ENCODE data around the gene NOXO1. TPM values are rescaled to one million over a fixed set of nuclear protein-coding genes. Genes with fewer than 3 reads are reported as not detected.

Gene NOXO1
- total and polyA plus RNA-seq, 9 of the 15 experiments (the other 6 are each of a cell fraction or from before 2014, with no cell fraction given) = not detected

DNA sequence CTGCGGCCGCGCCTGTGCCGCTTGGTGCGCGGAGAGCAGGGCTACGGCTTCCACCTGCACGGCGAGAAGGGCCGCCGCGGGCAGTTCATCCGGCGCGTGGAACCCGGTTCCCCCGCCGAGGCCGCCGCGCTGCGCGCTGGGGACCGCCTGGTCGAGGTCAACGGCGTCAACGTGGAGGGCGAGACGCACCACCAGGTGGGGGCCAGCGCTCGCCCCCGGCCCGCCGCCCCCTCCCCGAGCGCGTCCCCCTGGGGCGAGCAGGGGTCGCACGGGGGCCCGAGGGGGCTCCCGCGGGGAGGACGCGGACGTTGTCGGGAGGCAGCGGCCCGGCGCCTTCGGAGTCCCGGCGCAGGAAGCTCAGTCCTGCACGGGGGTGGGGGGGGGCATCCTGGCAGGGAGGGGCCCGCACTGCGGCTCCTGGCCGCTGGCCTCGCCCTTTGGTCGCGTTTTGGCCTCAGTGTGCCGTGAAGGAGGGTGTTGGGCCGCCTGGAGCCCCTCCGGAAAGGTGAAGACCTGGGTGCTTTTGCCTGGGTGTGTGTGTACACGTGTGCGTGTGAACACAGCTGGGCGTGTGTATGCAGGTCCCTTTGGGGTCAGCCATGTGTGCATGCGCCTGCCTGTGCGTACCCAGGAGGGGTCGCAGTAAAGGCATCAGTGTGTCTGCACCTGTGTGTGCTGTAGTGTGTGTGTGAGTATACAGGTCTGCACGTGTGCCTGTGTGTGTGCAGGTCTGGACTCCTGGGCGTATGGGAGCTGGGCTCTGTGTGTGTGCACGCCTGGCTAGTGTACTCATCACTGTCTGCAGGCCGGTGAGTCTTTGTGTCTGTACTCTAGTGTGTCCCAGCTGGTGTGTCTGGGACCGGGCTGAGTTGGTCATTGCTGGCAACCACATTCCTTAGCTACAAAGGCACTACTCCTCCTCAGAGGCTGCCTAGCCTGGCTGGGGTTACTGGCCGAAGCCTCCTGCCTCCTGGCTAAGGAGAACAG lies 46.0 kb upstream of the NOXO1 start (continued):
- TF ChIP-seq, protein P1, sequence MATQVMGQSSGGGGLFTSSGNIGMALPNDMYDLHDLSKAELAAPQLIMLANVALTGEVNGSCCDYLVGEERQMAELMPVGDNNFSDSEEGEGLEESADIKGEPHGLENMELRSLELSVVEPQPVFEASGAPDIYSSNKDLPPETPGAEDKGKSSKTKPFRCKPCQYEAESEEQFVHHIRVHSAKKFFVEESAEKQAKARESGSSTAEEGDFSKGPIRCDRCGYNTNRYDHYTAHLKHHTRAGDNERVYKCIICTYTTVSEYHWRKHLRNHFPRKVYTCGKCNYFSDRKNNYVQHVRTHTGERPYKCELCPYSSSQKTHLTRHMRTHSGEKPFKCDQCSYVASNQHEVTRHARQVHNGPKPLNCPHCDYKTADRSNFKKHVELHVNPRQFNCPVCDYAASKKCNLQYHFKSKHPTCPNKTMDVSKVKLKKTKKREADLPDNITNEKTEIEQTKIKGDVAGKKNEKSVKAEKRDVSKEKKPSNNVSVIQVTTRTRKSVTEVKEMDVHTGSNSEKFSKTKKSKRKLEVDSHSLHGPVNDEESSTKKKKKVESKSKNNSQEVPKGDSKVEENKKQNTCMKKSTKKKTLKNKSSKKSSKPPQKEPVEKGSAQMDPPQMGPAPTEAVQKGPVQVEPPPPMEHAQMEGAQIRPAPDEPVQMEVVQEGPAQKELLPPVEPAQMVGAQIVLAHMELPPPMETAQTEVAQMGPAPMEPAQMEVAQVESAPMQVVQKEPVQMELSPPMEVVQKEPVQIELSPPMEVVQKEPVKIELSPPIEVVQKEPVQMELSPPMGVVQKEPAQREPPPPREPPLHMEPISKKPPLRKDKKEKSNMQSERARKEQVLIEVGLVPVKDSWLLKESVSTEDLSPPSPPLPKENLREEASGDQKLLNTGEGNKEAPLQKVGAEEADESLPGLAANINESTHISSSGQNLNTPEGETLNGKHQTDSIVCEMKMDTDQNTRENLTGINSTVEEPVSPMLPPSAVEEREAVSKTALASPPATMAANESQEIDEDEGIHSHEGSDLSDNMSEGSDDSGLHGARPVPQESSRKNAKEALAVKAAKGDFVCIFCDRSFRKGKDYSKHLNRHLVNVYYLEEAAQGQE (IDR thresholded peaks at IDR 0.05; ENCODE audit: borderline replicate concordance) = peak; percentile 18; the same call in 1 of the 2 replicates
- TF ChIP-seq, protein P1 (CRISPR knock-in tag; IDR thresholded peaks at IDR 0.05; ENCODE audit: low read depth) = no peak
- TF ChIP-seq PHF8 (IDR thresholded peaks at IDR 0.05; ENCODE audit: borderline replicate concordance, low read length) (peak; percentile 44; the same call in 1 of the 2 replicates), NRF1 (conservative IDR thresholded peaks at IDR 0.05 in 1 of 2, IDR thresholded peaks at IDR 0.05 in 1 of 2) (peak in 1 of 2 experiments; percentile 54; a peak in 2 of 4 replicates), ZNF551 (CRISPR knock-in tag; IDR thresholded peaks at IDR 0.05) (no peak), ZNF77 (CRISPR knock-in tag; IDR thresholded peaks at IDR 0.05) (no peak), SMARCE1 (IDR thresholded peaks at IDR 0.05) (peak; percentile 28; the same call in 1 of the 2 replicates), ZNF830 (CRISPR knock-in tag; IDR thresholded peaks at IDR 0.05) (no peak), RBBP5 (IDR thresholded peaks at IDR 0.05; ENCODE audit: borderline replicate concordance, insufficient read depth, low read length, poor library complexity, severe bottlenecking) (peak; percentile 54), DACH1 (IDR thresholded peaks at IDR 0.05; ENCODE audit: partially characterized antibody) (no peak), CTBP1 (IDR thresholded peaks at IDR 0.05; ENCODE audit: borderline replicate concordance) (peak; percentile 21; the same call in 1 of the 2 replicates), LEF1 (IDR thresholded peaks at IDR 0.05) (no peak), SRSF3 (IDR thresholded peaks at IDR 0.05; ENCODE audit: insufficient read depth, low read length) (no peak)
- TF ChIP-seq, protein P2, sequence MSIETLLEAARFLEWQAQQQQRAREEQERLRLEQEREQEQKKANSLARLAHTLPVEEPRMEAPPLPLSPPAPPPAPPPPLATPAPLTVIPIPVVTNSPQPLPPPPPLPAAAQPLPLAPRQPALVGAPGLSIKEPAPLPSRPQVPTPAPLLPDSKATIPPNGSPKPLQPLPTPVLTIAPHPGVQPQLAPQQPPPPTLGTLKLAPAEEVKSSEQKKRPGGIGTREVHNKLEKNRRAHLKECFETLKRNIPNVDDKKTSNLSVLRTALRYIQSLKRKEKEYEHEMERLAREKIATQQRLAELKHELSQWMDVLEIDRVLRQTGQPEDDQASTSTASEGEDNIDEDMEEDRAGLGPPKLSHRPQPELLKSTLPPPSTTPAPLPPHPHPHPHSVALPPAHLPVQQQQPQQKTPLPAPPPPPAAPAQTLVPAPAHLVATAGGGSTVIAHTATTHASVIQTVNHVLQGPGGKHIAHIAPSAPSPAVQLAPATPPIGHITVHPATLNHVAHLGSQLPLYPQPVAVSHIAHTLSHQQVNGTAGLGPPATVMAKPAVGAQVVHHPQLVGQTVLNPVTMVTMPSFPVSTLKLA (conservative IDR thresholded peaks at IDR 0.05) = peak; percentile 80 to 87
- TF ChIP-seq, protein P3, sequence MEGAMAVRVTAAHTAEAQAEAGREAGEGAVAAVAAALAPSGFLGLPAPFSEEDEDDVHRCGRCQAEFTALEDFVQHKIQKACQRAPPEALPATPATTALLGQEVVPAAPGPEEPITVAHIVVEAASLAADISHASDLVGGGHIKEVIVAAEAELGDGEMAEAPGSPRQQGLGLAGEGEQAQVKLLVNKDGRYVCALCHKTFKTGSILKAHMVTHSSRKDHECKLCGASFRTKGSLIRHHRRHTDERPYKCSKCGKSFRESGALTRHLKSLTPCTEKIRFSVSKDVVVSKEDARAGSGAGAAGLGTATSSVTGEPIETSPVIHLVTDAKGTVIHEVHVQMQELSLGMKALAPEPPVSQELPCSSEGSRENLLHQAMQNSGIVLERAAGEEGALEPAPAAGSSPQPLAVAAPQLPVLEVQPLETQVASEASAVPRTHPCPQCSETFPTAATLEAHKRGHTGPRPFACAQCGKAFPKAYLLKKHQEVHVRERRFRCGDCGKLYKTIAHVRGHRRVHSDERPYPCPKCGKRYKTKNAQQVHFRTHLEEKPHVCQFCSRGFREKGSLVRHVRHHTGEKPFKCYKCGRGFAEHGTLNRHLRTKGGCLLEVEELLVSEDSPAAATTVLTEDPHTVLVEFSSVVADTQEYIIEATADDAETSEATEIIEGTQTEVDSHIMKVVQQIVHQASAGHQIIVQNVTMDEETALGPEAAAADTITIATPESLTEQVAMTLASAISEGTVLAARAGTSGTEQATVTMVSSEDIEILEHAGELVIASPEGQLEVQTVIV (CRISPR knock-in tag; IDR thresholded peaks at IDR 0.05; ENCODE audit: borderline replicate concordance) = no peak

All from K562 (cell line).